ENCODE measurements around the gene PEX5L. TPM values are rescaled to one million over a fixed set of nuclear protein-coding genes. Genes with fewer than 3 reads are reported as not detected.
"Not testable (repeated sequence)": the region's sequence is repeated elsewhere in the genome, so short reads cannot be mapped to it uniquely, and the experiment has no call there.

The PEX5L gene
- total and polyA plus RNA-seq, 3 donors from 2014 or later, result 6.3 to 7.3 (median 6.6) TPM

GRCh38 chr3:179788996-179789395, 247.7 kb downstream of the PEX5L start:
- no peak for TF ChIP-seq CTCF (IDR thresholded peaks at IDR 0.05)
- TF ChIP-seq POLR2A (IDR thresholded peaks at IDR 0.05), result no peak
- no peaks in the 10 kb centered on the region for H3K9me3 ChIP-seq
- H3K36me3 ChIP-seq (ENCODE audit: low read depth, missing control alignments), result no peaks in the 10 kb centered on the region
- WGBS, 2 donors, result 94 to 100% methylated on average over 1 of the region's 1 CpG
- no peaks in the 10 kb centered on the region for H3K27me3 ChIP-seq
- no peak for DNase-seq
- no peaks in the 10 kb centered on the region for H3K4me1 ChIP-seq
- H3K27ac ChIP-seq, result no peak overlapping the region
- no peak overlapping the region for H3K4me3 ChIP-seq
- intact Hi-C loops (cut with DNase I; ENCODE audit: low total_unique reads), result no loop called here

GRCh38 chr3:179782841-179783240, 253.9 kb downstream of the PEX5L start:
- DNase-seq; H3K27ac ChIP-seq; H3K4me1 ChIP-seq; intact Hi-C loops (cut with DNase I; ENCODE audit: low total_unique reads); H3K4me3 ChIP-seq; H3K36me3 ChIP-seq (ENCODE audit: low read depth, missing control alignments); H3K27me3 ChIP-seq; H3K9me3 ChIP-seq: not testable (repeated sequence)
- WGBS, 2 donors, result 95 to 96% methylated on average over 5 of the region's 5 CpGs

- Histone ChIP-seq H3K4me3 (no peak overlapping the region), H3K27me3 (no peaks in the 10 kb centered on the region), H3K36me3 (ENCODE audit: low read depth, missing control alignments) (no peaks in the 10 kb centered on the region), H3K4me1 (no peaks in the 10 kb centered on the region), H3K9me3 (no peaks in the 10 kb centered on the region), H3K27ac (no peak overlapping the region)
- DNase-seq, result no peak
- WGBS, 2 donors, result 97 to 98% methylated on average over 11 to 27 of the region's 28 CpGs
- intact Hi-C loops (cut with DNase I; ENCODE audit: low total_unique reads), result no loop called here
- TF ChIP-seq POLR2A (IDR thresholded peaks at IDR 0.05) (no peak), CTCF (IDR thresholded peaks at IDR 0.05) (no peak)
Observed at GRCh38 chr3:179775416-179776122, 261.2 kb downstream of the PEX5L start.

GRCh38 chr3:179772297-179772696, 264.4 kb downstream of the PEX5L start:
- 71 to 78% methylated on average over 5 of the region's 5 CpGs for WGBS, 2 donors
- Histone ChIP-seq H3K36me3 (ENCODE audit: low read depth, missing control alignments) (no peaks in the 10 kb centered on the region), H3K9me3 (no peaks in the 10 kb centered on the region), H3K4me3 (no peak overlapping the region), H3K4me1 (no peaks in the 10 kb centered on the region), H3K27me3 (no peaks in the 10 kb centered on the region), H3K27ac (no peak overlapping the region)
- intact Hi-C loops (cut with DNase I; ENCODE audit: low total_unique reads), result no loop called here
- TF ChIP-seq CTCF (IDR thresholded peaks at IDR 0.05), result no peak
- DNase-seq, result no peak

- no peak overlapping the region for H3K4me3 ChIP-seq
- no peak overlapping the region for H3K27ac ChIP-seq
- no peaks in the 10 kb centered on the region for H3K4me1 ChIP-seq
- no peaks in the 10 kb centered on the region for H3K9me3 ChIP-seq
- 85 to 87% methylated on average over 4 of the region's 4 CpGs for WGBS, 2 donors
- TF ChIP-seq CTCF (IDR thresholded peaks at IDR 0.05), result no peak
- TF ChIP-seq POLR2A (IDR thresholded peaks at IDR 0.05), result no peak
- no peak for DNase-seq
- no peaks in the 10 kb centered on the region for H3K27me3 ChIP-seq
- H3K36me3 ChIP-seq (ENCODE audit: low read depth, missing control alignments), result no peaks in the 10 kb centered on the region
- intact Hi-C loops (cut with DNase I; ENCODE audit: low total_unique reads), result no loop called here
Observed at GRCh38 chr3:179771797-179772196, 264.9 kb downstream of the PEX5L start.
